Trophoblast cell (in vitro differentiated cells and primary cell): ENCODE measurements around the gene PPP1R12B.
A peak's percentile ranks its signal among the peaks of the same experiment; 100 is the strongest.
"Not testable (repeated sequence)": the region's sequence is repeated elsewhere in the genome, so short reads cannot be mapped to it uniquely, and the experiment has no call there.

ENCODE experiments used
- DNase-seq, 2 donors: peaks; one replicate each; pipeline ENCODE4 v3.0.0-alpha.2; 2016
- H2AFZ ChIP-seq: 2 replicates; pipeline ENCODE4 v1.6.1; 2013; ENCODE audit warnings: low read length, moderate library complexity, mild to moderate bottlenecking; ENCODE audit not compliant: insufficient read depth, poor library complexity
- H2AK5ac ChIP-seq: 2 replicates; pipeline ENCODE4 v1.6.1; 2013; ENCODE audit warnings: mild to moderate bottlenecking, low read length
- H2BK120ac ChIP-seq: 2 replicates; pipeline ENCODE4 v1.6.1; 2013; ENCODE audit warnings: low read length, mild to moderate bottlenecking, moderate library complexity; ENCODE audit not compliant: insufficient read depth, poor library complexity
- H2BK12ac ChIP-seq: 2 replicates; pipeline ENCODE4 v1.6.1; 2013; ENCODE audit warnings: mild to moderate bottlenecking, low read length, moderate library complexity
- H2BK5ac ChIP-seq: 2 replicates; pipeline ENCODE4 v1.6.1; 2013; ENCODE audit warnings: low read length, low read depth, moderate library complexity, mild to moderate bottlenecking; ENCODE audit not compliant: poor library complexity
- H3K14ac ChIP-seq: 2 replicates; pipeline ENCODE4 v1.6.1; 2013; ENCODE audit warnings: mild to moderate bottlenecking, low read length
- H3K18ac ChIP-seq: 2 replicates; pipeline ENCODE4 v1.6.1; 2013; ENCODE audit warnings: mild to moderate bottlenecking, low read length
- H3K23ac ChIP-seq: 2 replicates; pipeline ENCODE4 v1.6.1; 2013; ENCODE audit warnings: low read length
- H3K27ac ChIP-seq: 2 replicates; pipeline ENCODE4 v1.5.1; 2013; ENCODE audit warnings: low read depth, mild to moderate bottlenecking, inconsistent platforms, low read length, moderate library complexity
- H3K27me3 ChIP-seq: 2 replicates; pipeline ENCODE4 v1.6.1; 2013; ENCODE audit warnings: inconsistent platforms, mild to moderate bottlenecking, low read length, moderate library complexity; ENCODE audit not compliant: insufficient read depth
- H3K36me3 ChIP-seq, 2 experiments: 1 replicate in 1 of 2; 2 replicates in 1 of 2; pipeline ENCODE4 v1.6.1; 2013; ENCODE audit warnings: low read length in 2 of 2, mild to moderate bottlenecking in 2 of 2, moderate library complexity in 1 of 2; ENCODE audit not compliant: insufficient read depth in 2 of 2, control insufficient read depth in 1 of 2
- H3K4ac ChIP-seq: 2 replicates; pipeline ENCODE4 v1.6.1; 2013; ENCODE audit warnings: low read depth, mild to moderate bottlenecking, low read length, moderate library complexity
- H3K4me1 ChIP-seq, 2 experiments: 1 replicate in 1 of 2; 2 replicates in 1 of 2; pipeline ENCODE4 v1.6.1; 2013; ENCODE audit warnings: low read length in 2 of 2, mild to moderate bottlenecking in 2 of 2, moderate library complexity in 1 of 2; ENCODE audit not compliant: insufficient read depth in 2 of 2, control insufficient read depth in 1 of 2
- H3K4me2 ChIP-seq: 2 replicates; pipeline ENCODE4 v1.6.1; 2013; ENCODE audit warnings: inconsistent platforms, mild to moderate bottlenecking, low read length, moderate library complexity
- H3K4me3 ChIP-seq: 2 replicates; pipeline ENCODE4 v1.5.1; 2013; ENCODE audit warnings: mild to moderate bottlenecking, low read depth, low read length, inconsistent platforms
- H3K79me1 ChIP-seq: one replicate; pipeline ENCODE4 v1.6.1; 2013; ENCODE audit warnings: low read length
- H3K79me2 ChIP-seq: 2 replicates; pipeline ENCODE4 v1.6.1; 2013; ENCODE audit warnings: low read length, mild to moderate bottlenecking; ENCODE audit not compliant: control insufficient read depth, insufficient read depth, poor library complexity
- H3K9ac ChIP-seq: 2 replicates; pipeline ENCODE4 v1.6.1; 2013; ENCODE audit warnings: mild to moderate bottlenecking, low read length
- H3K9me3 ChIP-seq: 2 replicates; pipeline ENCODE4 v1.6.1; 2013; ENCODE audit warnings: low read depth, mild to moderate bottlenecking, control low read depth, inconsistent platforms, low read length; ENCODE audit not compliant: insufficient read depth
- H4K12ac ChIP-seq: 2 replicates; pipeline ENCODE4 v1.6.1; 2013; ENCODE audit warnings: low read depth, mild to moderate bottlenecking, low read length, moderate library complexity
- H4K8ac ChIP-seq: 2 replicates; pipeline ENCODE4 v1.6.1; 2013; ENCODE audit warnings: low read depth, mild to moderate bottlenecking, low read length, moderate library complexity
- H4K91ac ChIP-seq: one replicate; pipeline ENCODE4 v1.6.1; 2013; ENCODE audit warnings: low read depth, mild to moderate bottlenecking, low read length, moderate library complexity
- WGBS: extraction: QIAGEN DNeasy Blood & Tissue Kit; methylation state at CpG from one replicate; pipeline ENCODE4 v1.1.7; 2013; ENCODE audit warnings: missing lambda C conversion rate; ENCODE audit not compliant: insufficient read length, insufficient coverage; ENCODE audit errors: extremely low coverage; 5-methylcytosine and 5-hydroxymethylcytosine counted together

Gene PPP1R12B

DNA sequence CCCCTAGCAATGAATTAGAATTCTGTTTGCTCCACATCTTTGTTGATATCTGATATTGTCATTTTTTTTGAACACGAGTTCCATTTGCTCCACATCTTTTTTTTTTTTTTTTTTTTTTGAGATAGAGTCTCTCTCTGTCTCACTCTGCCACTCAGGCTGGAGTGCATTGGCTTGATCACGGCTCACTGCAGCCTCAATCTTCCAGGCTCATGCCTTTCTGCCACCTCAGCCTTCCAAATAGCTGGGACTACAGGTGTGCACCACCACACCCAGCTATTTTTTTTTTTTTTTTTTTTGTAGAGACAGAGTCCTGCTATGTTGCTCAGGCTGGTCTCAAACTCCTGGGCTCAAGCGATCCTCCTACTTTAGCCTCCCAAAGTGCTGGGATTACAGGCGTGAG is 22.4 kb downstream of the PPP1R12B start:
- whole genome bisulfite sequencing, result no CpG with 5 or more reads among the region's 4 CpGs
- peak; percentile 53 to 61 for DNase-seq

DNA sequence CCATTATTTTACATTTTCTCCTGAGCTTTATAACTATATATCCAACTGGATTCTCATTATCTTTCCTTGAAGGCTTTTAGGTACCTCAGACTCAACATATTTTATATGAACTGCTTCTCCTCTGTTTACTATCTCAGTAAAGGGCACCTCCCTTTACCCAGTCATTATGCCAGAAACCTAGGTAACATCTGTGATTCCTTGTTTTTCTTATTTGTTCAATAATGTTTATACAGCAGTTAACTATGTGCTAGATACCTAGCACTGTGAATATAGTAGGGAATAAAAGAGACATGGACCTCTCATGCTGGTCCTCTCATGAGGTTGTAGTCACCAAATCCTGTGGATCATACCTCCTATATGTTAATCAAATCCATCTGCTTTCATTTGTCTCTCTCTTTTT is 25.6 kb downstream of the PPP1R12B start:
- Histone ChIP-seq H2BK12ac (no peak overlapping the region), H2BK120ac (no peak overlapping the region), H3K4me1 (no peaks in the 10 kb centered on the region)

More for the DNA sequence above, 22.4 kb downstream of the PPP1R12B start:
- not testable (repeated sequence) for H3K18ac ChIP-seq, H3K14ac ChIP-seq, H3K4ac ChIP-seq, H3K9ac ChIP-seq, H3K27ac ChIP-seq, H3K9me3 ChIP-seq, H2BK5ac ChIP-seq, H4K8ac ChIP-seq, H2AK5ac ChIP-seq, H2BK120ac ChIP-seq, H3K36me3 ChIP-seq, H3K4me2 ChIP-seq, H2BK12ac ChIP-seq, H2AFZ ChIP-seq, H3K79me1 ChIP-seq, H3K4me3 ChIP-seq, H3K79me2 ChIP-seq, H4K12ac ChIP-seq, H4K91ac ChIP-seq, H3K23ac ChIP-seq, H3K4me1 ChIP-seq, H3K27me3 ChIP-seq

DNA sequence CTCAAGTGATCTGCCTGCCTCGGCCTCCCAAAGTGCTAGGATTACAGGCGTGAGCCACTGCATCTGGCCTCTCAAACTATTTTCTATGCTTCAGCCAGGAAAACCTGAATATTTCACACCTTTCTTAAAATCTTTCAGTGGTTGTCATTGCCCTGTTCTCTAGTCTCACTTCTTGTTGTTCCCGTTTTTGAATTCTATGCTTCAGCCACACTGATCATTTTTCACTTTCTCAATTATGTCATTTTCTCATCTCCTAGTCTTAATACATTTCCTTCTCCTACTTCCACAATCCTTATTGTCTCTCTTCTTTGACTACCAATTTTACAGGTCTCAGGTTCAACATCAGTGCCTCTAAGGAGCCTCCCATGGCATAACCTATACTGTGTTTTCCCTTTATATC is 26.7 kb downstream of the PPP1R12B start:
- no CpG with 5 or more reads among the region's 3 CpGs for WGBS
- not testable (repeated sequence) for H3K36me3 ChIP-seq, H4K91ac ChIP-seq, H3K9ac ChIP-seq, H3K4me3 ChIP-seq, H3K18ac ChIP-seq, H2BK120ac ChIP-seq, H3K79me2 ChIP-seq, H3K4ac ChIP-seq, H3K9me3 ChIP-seq, H2AK5ac ChIP-seq, H2AFZ ChIP-seq, H2BK12ac ChIP-seq, H3K27me3 ChIP-seq, H4K8ac ChIP-seq, H3K27ac ChIP-seq, H3K14ac ChIP-seq, H3K4me1 ChIP-seq, H3K79me1 ChIP-seq, DNase-seq, H3K23ac ChIP-seq, H4K12ac ChIP-seq, H3K4me2 ChIP-seq, H2BK5ac ChIP-seq

More for the DNA sequence above, 25.6 kb downstream of the PPP1R12B start:
- Histone ChIP-seq H3K23ac (no peak overlapping the region), H3K9ac (no peak overlapping the region), H3K36me3 (no peaks in the 10 kb centered on the region), H2BK5ac (no peak overlapping the region), H3K18ac (no peak overlapping the region), H3K27ac (no peak overlapping the region), H3K27me3 (no peaks in the 10 kb centered on the region), H3K79me1 (no peaks in the 10 kb centered on the region), H3K4me3 (no peak overlapping the region), H3K9me3 (no peaks in the 10 kb centered on the region), H4K12ac (no peak overlapping the region), H3K4me2 (no peak overlapping the region), H2AFZ (no peak overlapping the region), H3K4ac (no peak overlapping the region), H3K14ac (no peak overlapping the region), H4K8ac (no peak overlapping the region), H2AK5ac (no peak overlapping the region), H3K79me2 (no peaks in the 10 kb centered on the region), H4K91ac (no peak overlapping the region)
- no peak for DNase-seq

DNA sequence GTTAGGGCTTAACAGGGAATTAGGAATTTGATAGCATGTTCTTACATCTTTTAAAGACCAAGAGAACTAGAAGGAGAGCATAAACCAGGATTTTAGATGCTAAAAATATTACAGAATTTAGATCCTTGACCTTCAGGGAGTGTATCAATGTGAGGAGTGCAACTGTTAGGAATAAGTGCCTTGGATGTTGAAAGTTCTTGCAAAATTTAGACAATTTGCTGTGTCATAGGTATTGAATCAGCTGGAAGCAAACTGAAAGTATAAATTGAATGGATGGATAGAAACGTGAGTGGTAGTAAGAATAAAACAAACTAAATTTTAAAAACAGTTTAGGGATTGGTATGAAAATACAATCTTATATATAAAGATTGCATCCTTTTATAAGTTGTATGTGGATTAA is 27.7 kb downstream of the PPP1R12B start:
- no peak overlapping the region for H3K4me2 ChIP-seq
- H3K23ac ChIP-seq, result no peak overlapping the region
- H2BK12ac ChIP-seq, result no peak overlapping the region
- H3K4me3 ChIP-seq, result no peak overlapping the region
- H3K9me3 ChIP-seq, result no peaks in the 10 kb centered on the region
- no peak overlapping the region for H2BK120ac ChIP-seq
- H3K79me1 ChIP-seq, result no peaks in the 10 kb centered on the region
- no peak overlapping the region for H3K9ac ChIP-seq
- no peak overlapping the region for H3K14ac ChIP-seq
- DNase-seq, result peak in 1 of 2 donors; percentile 41
- no peak overlapping the region for H4K91ac ChIP-seq
- H4K12ac ChIP-seq, result no peak overlapping the region
- WGBS, result no CpG with 5 or more reads among the region's 1 CpG
- no peaks in the 10 kb centered on the region for H3K79me2 ChIP-seq
- no peaks in the 10 kb centered on the region for H3K4me1 ChIP-seq
- no peak overlapping the region for H2BK5ac ChIP-seq
- no peaks in the 10 kb centered on the region for H3K27me3 ChIP-seq
- no peak overlapping the region for H2AK5ac ChIP-seq
- no peaks in the 10 kb centered on the region for H3K36me3 ChIP-seq
- no peak overlapping the region for H2AFZ ChIP-seq
- no peak overlapping the region for H3K18ac ChIP-seq
- no peak overlapping the region for H3K4ac ChIP-seq
- no peak overlapping the region for H3K27ac ChIP-seq
- no peak overlapping the region for H4K8ac ChIP-seq
